Fibroblast of skin of scalp (primary cell): ENCODE measurements around the gene THAP12.

Experiments
- DNase-seq: peaks from one replicate; pipeline ENCODE4 v3.0.0-alpha.2; 2013

THAP12 gene

DNA sequence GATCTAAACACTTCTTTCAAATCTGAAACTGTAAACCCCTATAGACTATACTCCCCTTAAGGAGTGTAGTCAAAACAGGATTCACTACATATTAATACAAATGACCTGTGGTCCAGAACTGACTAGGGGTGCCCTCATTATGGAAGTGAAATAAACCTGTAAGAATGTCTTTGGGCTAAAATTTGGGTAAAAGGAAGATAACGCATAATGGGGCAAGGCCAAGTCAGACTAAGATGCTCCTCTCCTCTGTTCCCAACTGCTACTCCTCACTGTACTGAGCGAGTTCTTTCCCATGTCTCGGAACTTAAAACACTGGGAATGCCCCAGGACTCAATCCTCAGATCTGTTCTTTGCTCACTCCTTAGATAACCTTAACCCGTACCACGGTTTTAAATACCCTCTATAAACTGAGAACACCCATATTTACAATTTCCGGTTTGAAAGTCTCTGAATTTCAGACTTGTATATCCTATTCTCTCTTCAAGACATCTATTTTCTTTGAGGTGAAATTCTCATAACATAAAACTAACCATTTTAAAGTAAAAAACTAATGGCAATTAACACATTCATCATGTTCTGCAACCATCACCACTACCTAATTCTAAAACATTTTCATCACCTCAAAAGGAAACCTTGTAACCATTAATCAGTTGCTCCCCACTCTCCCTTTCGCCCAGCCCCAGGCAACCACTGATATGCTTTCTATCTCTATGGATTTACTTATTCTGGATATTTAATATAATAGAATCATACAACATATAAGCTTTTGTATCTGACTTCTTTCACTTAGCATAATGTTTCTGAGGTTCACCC is 4.0 kb downstream of the THAP12 start:
- DNase-seq = no peak

DNA sequence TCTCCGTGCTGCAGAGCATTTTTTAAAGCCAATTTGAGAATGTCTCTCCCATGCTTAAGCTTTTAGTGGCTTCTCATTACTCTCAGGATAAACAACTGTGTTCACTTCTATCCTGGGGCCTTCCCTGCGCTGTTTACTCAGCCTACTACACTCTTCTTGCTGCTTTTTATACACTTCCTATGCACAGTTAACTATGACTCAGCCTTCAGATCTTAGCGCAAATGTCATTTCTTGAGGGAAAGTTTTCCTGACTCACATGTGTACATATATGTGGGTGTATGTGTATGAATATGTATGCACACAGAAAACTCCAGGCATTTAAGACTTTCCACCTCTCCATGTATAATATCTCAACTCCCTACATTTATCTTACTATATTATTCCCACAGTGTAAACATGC is 9.8 kb downstream of the THAP12 start:
- peak; percentile 61 for DNase-seq

DNA sequence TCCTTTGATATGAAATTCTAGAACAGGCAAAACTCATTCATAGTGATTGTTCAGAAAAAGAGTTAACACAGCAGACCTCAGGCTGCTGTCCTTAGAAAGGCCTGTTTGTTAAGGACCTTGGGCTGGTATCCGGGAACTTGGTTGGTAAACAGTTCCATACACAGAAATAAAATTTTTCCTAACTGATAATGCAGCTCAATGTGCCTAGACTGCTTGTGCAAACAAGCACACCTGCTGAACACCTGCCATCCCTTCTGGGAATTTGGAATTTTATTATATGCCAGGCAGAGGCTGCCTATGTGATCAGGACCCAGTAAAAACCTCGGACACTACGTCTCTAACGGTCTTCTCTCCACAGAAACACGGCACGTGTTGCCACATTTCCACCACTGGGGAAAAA is 11.5 kb downstream of the THAP12 start:
- DNase-seq = no peak

DNA sequence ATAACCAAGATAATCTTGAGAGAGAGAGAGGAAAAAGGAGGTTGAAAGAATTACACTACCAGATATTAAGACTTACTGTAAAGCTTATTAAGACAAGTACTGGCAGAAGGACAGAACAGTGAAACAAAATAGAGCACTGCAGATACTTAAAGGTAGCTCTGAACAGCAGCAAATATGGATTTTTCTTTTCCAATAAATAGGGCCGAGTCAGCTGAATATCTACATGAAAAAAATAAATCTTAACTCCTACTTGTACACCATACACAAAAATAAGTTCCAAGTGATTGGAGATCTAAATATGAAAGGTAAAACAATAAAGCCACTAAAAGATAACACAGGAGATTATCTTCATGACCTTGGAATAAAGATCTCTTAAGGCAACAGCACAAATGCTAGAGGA is 12.4 kb downstream of the THAP12 start:
- DNase-seq = no peak

GRCh38 chr11:76365038-76365679 is 15.8 kb downstream of the THAP12 start:
- no peak for DNase-seq

GRCh38 chr11:76362716-76363115 is 18.2 kb downstream of the THAP12 start:
- DNase-seq = no peak

DNA sequence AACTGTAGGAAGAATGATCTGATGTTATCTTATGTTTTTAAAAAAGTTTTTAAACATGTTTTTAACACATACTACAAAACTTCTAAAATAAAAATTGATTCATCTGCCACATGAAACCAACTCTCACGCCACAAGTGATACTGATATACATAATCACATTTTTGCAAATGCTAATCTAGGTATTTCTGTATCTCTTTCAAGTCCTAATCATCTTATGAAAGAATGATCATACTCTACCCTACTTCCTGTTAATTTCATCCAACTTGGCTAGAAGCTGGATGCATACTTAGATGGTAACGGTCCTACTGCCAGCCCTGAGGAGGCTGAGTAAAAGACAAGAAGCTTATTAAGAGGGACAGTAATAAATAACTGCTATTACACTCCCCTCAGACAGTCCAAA is 19.2 kb downstream of the THAP12 start:
- DNase-seq = no peak

DNA sequence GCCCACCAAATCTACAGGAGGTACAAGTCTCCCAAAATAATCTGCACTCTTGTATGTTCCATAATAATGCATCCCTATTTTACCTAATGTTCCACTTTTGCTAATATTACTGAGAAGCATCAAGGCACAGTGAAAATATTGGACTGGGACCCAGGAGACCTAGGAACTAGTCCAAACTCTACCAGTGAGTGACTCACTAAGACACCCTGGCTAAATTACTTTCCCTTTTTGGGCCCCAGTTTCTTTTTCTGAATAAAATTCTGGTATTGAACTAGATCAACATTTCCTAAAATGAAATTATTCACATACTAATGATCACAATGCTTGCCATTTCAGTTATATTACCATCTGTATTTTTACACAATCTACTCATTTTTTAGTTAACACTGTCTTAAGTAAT is 19.6 kb downstream of the THAP12 start:
- DNase-seq = no peak

- DNase-seq = no peak
Observed at GRCh38 chr11:76355172-76355571, 25.8 kb downstream of the THAP12 start.

DNA sequence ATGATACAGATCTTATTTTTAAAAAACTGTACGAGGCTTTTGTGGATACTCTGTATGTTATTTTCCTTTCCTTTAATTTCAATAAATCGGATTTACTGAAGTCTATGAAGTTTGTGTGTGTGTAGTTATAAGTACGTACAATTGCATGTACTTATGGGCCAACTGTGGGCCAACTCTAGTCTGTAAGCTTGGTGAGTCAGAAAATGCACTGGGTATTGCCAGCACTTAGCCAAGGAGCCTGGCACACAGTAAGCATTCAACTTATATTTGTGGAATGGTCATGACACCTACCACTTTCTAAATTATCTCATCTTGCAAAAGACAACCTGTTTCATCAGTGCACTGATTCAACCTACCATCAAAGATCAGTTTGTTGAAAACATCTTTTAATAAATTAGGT is 32.6 kb downstream of the THAP12 start:
- DNase-seq = no peak

GRCh38 chr11:76347466-76347865 is 33.5 kb downstream of the THAP12 start:
- no peak for DNase-seq

- DNase-seq = peak; percentile 71
Observed at GRCh38 chr11:76339221-76339620, 41.7 kb downstream of the THAP12 start.

GRCh38 chr11:76337923-76338322 is 43.0 kb downstream of the THAP12 start:
- DNase-seq = no peak

GRCh38 chr11:76337469-76337868 is 43.5 kb downstream of the THAP12 start:
- DNase-seq = no peak

DNA sequence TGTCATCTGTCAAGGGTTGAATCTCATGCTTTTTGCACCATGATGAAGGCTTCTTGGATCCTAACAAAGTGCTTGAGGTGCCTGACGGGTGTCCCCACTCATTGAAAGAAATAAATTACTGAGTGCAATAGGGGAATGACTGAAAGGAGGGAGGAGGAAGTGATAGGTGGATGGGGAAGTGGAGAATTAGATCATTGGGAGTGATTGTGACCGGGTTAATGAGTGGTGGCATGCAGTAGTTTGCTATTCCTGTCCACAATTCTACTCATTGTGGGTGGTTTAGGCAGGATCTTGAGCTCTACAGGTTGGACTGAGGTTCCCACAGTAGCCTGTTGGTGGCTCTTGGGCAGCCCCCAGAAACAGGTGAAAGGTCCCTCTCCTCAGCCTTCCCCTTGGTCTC is 44.3 kb downstream of the THAP12 start:
- DNase-seq = no peak

DNA sequence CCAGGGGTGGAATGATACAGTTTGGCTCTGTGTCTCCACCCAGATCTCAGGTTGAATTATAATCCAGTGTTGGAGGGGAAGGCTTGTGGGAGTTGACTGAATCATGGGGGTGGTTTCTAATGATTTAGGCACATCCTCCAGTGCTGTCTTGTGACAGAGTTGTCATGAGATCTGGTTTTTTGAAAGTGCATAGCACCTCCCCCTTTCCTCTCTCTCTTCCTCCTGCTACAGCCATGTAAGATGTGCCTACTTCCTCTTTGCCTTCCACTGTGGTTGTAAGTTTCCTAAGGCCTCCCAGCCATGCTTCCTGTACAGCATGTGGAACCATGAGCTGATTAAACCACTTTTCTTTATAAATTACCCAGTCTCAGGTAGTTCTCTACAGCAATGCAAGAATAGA is 45.1 kb downstream of the THAP12 start:
- DNase-seq = no peak

DNA sequence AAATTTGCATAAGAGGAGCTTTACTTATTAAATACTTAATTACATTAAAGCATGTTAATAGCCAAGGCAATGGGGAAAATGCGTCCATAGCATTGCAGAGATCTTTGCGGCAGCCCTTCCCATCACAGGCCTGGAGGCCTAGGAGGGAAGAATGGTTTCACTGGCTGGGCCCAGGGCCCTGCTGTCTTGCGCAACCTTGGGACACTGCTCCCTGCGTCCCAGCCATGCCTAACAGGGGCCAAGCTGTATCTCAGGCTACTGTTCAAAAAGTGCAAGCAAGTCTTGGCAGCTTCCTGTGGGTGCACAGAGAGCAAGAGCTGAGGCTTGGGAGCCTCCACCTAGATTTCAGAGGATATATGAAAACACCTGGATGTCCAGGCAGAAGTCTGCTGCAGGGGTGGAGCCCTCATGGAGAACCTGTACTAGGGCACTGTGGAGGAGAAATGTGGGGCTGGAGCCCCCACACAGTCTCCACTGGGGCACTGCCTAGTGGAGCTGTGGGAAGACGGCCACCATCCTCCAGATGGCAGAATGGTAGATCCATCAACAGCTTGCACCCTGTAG is 46.0 kb downstream of the THAP12 start:
- DNase-seq = no peak

- no peak for DNase-seq
Observed at GRCh38 chr11:76330651-76331050, 50.3 kb downstream of the THAP12 start.

- no peak for DNase-seq
Observed at GRCh38 chr11:76329983-76330382, 50.9 kb downstream of the THAP12 start.

- peak; percentile 49 for DNase-seq
Observed at GRCh38 chr11:76329084-76329648, 51.8 kb downstream of the THAP12 start.

- DNase-seq = no peak
Observed at GRCh38 chr11:76327756-76328388, 53.1 kb downstream of the THAP12 start.

- no peak for DNase-seq
Observed at GRCh38 chr11:76327202-76327601, 53.7 kb downstream of the THAP12 start.

GRCh38 chr11:76325185-76325584 is 55.7 kb downstream of the THAP12 start:
- no peak for DNase-seq
